H1 (cell line): Measurements from ENCODE around the gene VPS9D1. TPM values are rescaled to one million over a fixed set of nuclear protein-coding genes. Genes with fewer than 3 reads are reported as not detected.

Experiments
- CTCF ChIA-PET: fragments of 300-600 bp; sonication (Branson Sonifier 250); formaldehyde crosslinking; loops from one replicate; lab custom pipeline; 2021; ENCODE audit not compliant: partially characterized antibody; lab: Charles Lee
- POLR2A ChIA-PET: fragments of 300-600 bp; sonication (Branson Sonifier 250); formaldehyde crosslinking; loops from one replicate; lab custom pipeline; 2021; ENCODE audit warnings: inconsistent platforms; ENCODE audit not compliant: partially characterized antibody; lab: Charles Lee
- DNase-seq, 2 experiments: peaks; one replicate each; pipeline versions ENCODE4 v3.0.0 to v3.0.0-alpha.2; 2010 to 2022; ENCODE audit warnings: low spot score in 2 of 2, low read depth in 1 of 2, mixed read lengths in 1 of 2
- FAIRE-seq: peaks from 2 replicates; lab custom pipeline; 2011; peaks lifted over from hg19 to GRCh38; lab: Jason Lieb, UNC
- H2AFZ ChIP-seq: 2 replicates; pipeline ENCODE4 v1.8.1; 2012; ENCODE audit warnings: low read length, inconsistent platforms
- H2AK5ac ChIP-seq: 2 replicates; pipeline ENCODE4 v1.6.1; 2013; ENCODE audit warnings: low read depth, low read length
- H2BK120ac ChIP-seq: replicated peaks from 2 replicates; pipeline ENCODE3; 2013; ENCODE audit warnings: low read depth, low read length, inconsistent platforms
- H2BK12ac ChIP-seq: 2 replicates; pipeline ENCODE4 v1.6.1; 2013; ENCODE audit warnings: low read depth, low read length
- H2BK15ac ChIP-seq: 2 replicates; pipeline ENCODE4 v1.6.1; 2013; ENCODE audit warnings: low read length
- H2BK20ac ChIP-seq: 2 replicates; pipeline ENCODE4 v1.6.1; 2013; ENCODE audit warnings: low read length
- H2BK5ac ChIP-seq: 2 replicates; pipeline ENCODE4 v1.6.1; 2013; ENCODE audit warnings: low read depth, low read length
- H3K14ac ChIP-seq: 2 replicates; pipeline ENCODE4 v1.6.1; 2013; ENCODE audit warnings: inconsistent platforms; ENCODE audit not compliant: insufficient read length
- H3K18ac ChIP-seq: 2 replicates; pipeline ENCODE4 v1.6.1; 2013; ENCODE audit warnings: low read length; ENCODE audit errors: extremely low read depth
- H3K23ac ChIP-seq: 2 replicates; pipeline ENCODE4 v1.6.1; 2013; ENCODE audit warnings: inconsistent platforms; ENCODE audit not compliant: insufficient read length
- H3K23me2 ChIP-seq: 2 replicates; pipeline ENCODE4 v1.6.1; 2013; ENCODE audit warnings: low read depth, low read length
- H3K27ac ChIP-seq: 2 replicates; pipeline ENCODE4 v1.6.1; 2011; ENCODE audit warnings: low read depth, low read length, inconsistent platforms
- H3K27me3 ChIP-seq, 4 experiments: replicated peaks in 1 of 4; 1 replicate in 1 of 4; 2 replicates in 3 of 4; pipeline versions ENCODE4 v1.6.1 to v1.8.1; 2011 to 2013; ENCODE audit warnings: low read length in 3 of 4, mild to moderate bottlenecking in 3 of 4, inconsistent platforms in 2 of 4, mixed read lengths in 2 of 4, moderate library complexity in 1 of 4; ENCODE audit not compliant: control insufficient read depth in 3 of 4, insufficient read depth in 3 of 4; ENCODE audit errors: extremely low read depth in 1 of 4
- H3K36me3 ChIP-seq, 4 experiments: 2 replicates each; pipeline versions ENCODE4 v1.6.1 to v1.8.1; 2011 to 2013; ENCODE audit warnings: mild to moderate bottlenecking in 4 of 4, low read length in 3 of 4, moderate library complexity in 2 of 4, control low read depth in 1 of 4, inconsistent platforms in 1 of 4; ENCODE audit not compliant: insufficient read depth in 4 of 4, control insufficient read depth in 2 of 4
- H3K4ac ChIP-seq: replicated peaks from 2 replicates; pipeline ENCODE3; 2013; ENCODE audit warnings: low read length, low read depth, mixed read lengths, inconsistent platforms; ENCODE audit not compliant: insufficient read length
- H3K4me1 ChIP-seq, 4 experiments: replicated peaks in 1 of 4; 1 replicate in 1 of 4; 2 replicates in 3 of 4; pipeline versions ENCODE4 v1.6.1 to v1.8.1; 2011 to 2013; ENCODE audit warnings: low read length in 3 of 4, inconsistent platforms in 2 of 4, mixed read lengths in 1 of 4; ENCODE audit not compliant: insufficient read depth in 4 of 4, control insufficient read depth in 3 of 4
- H3K4me2 ChIP-seq, 2 experiments: 2 replicates each; pipeline versions ENCODE4 v1.6.1 to v1.8.1; 2011 to 2013; ENCODE audit warnings: low read depth in 2 of 2, low read length in 2 of 2, control low read depth in 1 of 2, inconsistent platforms in 1 of 2, mild to moderate bottlenecking in 1 of 2; ENCODE audit not compliant: insufficient read depth in 1 of 2
- H3K4me3 ChIP-seq, 4 experiments: fragments of 200-600, 300-600 bp in 1 of 4; sonication (generic), shearing (Covaris generic), sonication (Bioruptor Twin) in 1 of 4; 2 replicates each; pipeline versions ENCODE4 v1.5.1 to v1.8.1; 2011 to 2016; ENCODE audit warnings: low read length in 4 of 4, low read depth in 3 of 4, control low read depth in 2 of 4, inconsistent platforms in 2 of 4, mild to moderate bottlenecking in 2 of 4, mixed read lengths in 1 of 4, moderate library complexity in 1 of 4; ENCODE audit not compliant: insufficient read depth in 2 of 4; ENCODE audit errors: extremely low read depth in 1 of 4
- H3K56ac ChIP-seq: replicated peaks from 2 replicates; pipeline ENCODE3; 2013; ENCODE audit warnings: low read depth, mild to moderate bottlenecking, mixed read lengths, low read length, inconsistent platforms; ENCODE audit not compliant: insufficient read length
- H3K79me1 ChIP-seq: 2 replicates; pipeline ENCODE4 v1.6.1; 2013; ENCODE audit warnings: low read depth, low read length, control low read depth
- H3K79me2 ChIP-seq, 2 experiments: 2 replicates each; pipeline versions ENCODE4 v1.6.1 to v1.8.1; 2012 to 2013; ENCODE audit warnings: low read length in 2 of 2, mild to moderate bottlenecking in 2 of 2, inconsistent platforms in 1 of 2; ENCODE audit not compliant: insufficient read depth in 2 of 2, control insufficient read depth in 1 of 2
- H3K9ac ChIP-seq, 4 experiments: replicated peaks in 1 of 4; 1 replicate in 1 of 4; 2 replicates in 3 of 4; pipeline versions ENCODE4 v1.6.1 to v1.8.1; 2011 to 2013; ENCODE audit warnings: low read depth in 3 of 4, low read length in 3 of 4, control low read depth in 2 of 4, mild to moderate bottlenecking in 2 of 4, moderate library complexity in 2 of 4, inconsistent platforms in 1 of 4; ENCODE audit errors: extremely low read depth in 1 of 4
- H3K9me3 ChIP-seq, 2 experiments: 2 replicates each; pipeline versions ENCODE4 v1.6.1 to v1.8.1; 2012 to 2013; ENCODE audit warnings: mild to moderate bottlenecking in 2 of 2, moderate library complexity in 2 of 2, control low read depth in 1 of 2, inconsistent platforms in 1 of 2, low read depth in 1 of 2, low read length in 1 of 2, mixed read lengths in 1 of 2; ENCODE audit not compliant: insufficient read depth in 2 of 2
- H4K20me1 ChIP-seq, 2 experiments: replicated peaks in 1 of 2; 2 replicates each; pipeline versions ENCODE3 to v1.8.1; 2011 to 2013; ENCODE audit warnings: inconsistent platforms in 2 of 2, low read length in 2 of 2, mild to moderate bottlenecking in 1 of 2; ENCODE audit not compliant: insufficient read depth in 2 of 2, control insufficient read depth in 1 of 2
- H4K5ac ChIP-seq: 2 replicates; pipeline ENCODE4 v1.6.1; 2013; ENCODE audit warnings: low read length, low read depth, mixed read lengths, inconsistent platforms; ENCODE audit not compliant: insufficient read length
- H4K8ac ChIP-seq: 2 replicates; pipeline ENCODE4 v1.8.0; 2013; ENCODE audit warnings: mild to moderate bottlenecking, moderate library complexity, low read length, inconsistent platforms; ENCODE audit not compliant: insufficient read depth; ENCODE audit errors: extremely low read depth
- H4K91ac ChIP-seq: replicated peaks from 2 replicates; pipeline ENCODE3; 2013; ENCODE audit warnings: low read length, mixed read lengths, inconsistent platforms; ENCODE audit not compliant: insufficient read length
- CBX5 ChIP-seq: fragments of 300-800, 300-1000 bp; sonication (generic); IDR thresholded peaks from 2 replicates; pipeline ENCODE4 v1.7.1; 2016; ENCODE audit warnings: antibody characterized with exemption, low read length, low read depth
- CEBPB ChIP-seq: IDR thresholded peaks from 2 replicates; pipeline ENCODE4 v1.6.1; 2012; ENCODE audit warnings: low read depth, low read length
- E2F6 ChIP-seq: IDR thresholded peaks from 2 replicates; pipeline ENCODE4 v1.6.1; 2012; ENCODE audit warnings: inconsistent platforms
- FOSL1 ChIP-seq: IDR thresholded peaks from 2 replicates; pipeline ENCODE4 v1.6.1; 2011; ENCODE audit warnings: mild to moderate bottlenecking, low read depth, low read length, moderate library complexity; ENCODE audit not compliant: insufficient read depth
- KDM4A ChIP-seq: IDR thresholded peaks from one replicate; pipeline ENCODE4 v1.7.1; 2012; ENCODE audit warnings: low read depth, mild to moderate bottlenecking, moderate library complexity, low read length, inconsistent platforms; ENCODE audit not compliant: severe bottlenecking
- MAX ChIP-seq: IDR thresholded peaks from 2 replicates; pipeline ENCODE4 v1.6.1; 2012; ENCODE audit warnings: inconsistent platforms
- RAD21 ChIP-seq, 2 experiments: IDR thresholded peaks in 1 of 2; conservative IDR thresholded peaks in 1 of 2; 2 replicates each; pipeline ENCODE4 v1.6.1; 2011; ENCODE audit warnings: low read depth in 2 of 2, low read length in 2 of 2, improper control_type of control experiment in 1 of 2, inconsistent platforms in 1 of 2, mild to moderate bottlenecking in 1 of 2, moderate library complexity in 1 of 2
- RNF2 ChIP-seq: fragments of 200-900, 300-1000 bp; sonication (generic); IDR thresholded peaks from 2 replicates; pipeline ENCODE4 v1.7.1; 2016; ENCODE audit warnings: borderline replicate concordance, low read depth, mild to moderate bottlenecking, antibody characterized with exemption, low read length; ENCODE audit not compliant: poor library complexity, severe bottlenecking; ENCODE audit errors: missing control alignments
- SIX5 ChIP-seq: IDR thresholded peaks from 2 replicates; pipeline ENCODE4 v1.6.1; 2011; ENCODE audit warnings: mild to moderate bottlenecking, low read depth, low read length
- SP2 ChIP-seq: IDR thresholded peaks from 2 replicates; pipeline ENCODE4 v1.6.1; 2012; ENCODE audit warnings: mild to moderate bottlenecking, low read length, inconsistent platforms
- TBP ChIP-seq: IDR thresholded peaks from 2 replicates; pipeline ENCODE4 v1.6.1; 2011; ENCODE audit warnings: low read depth, low read length, improper control_type of control experiment
- YY1 ChIP-seq: IDR thresholded peaks from 2 replicates; pipeline ENCODE4 v1.6.1; 2011; ENCODE audit warnings: low read depth, mild to moderate bottlenecking, low read length
- WGBS, 2 experiments: shearing (Covaris generic) in 1 of 2; methylation state at CpG; one replicate each; pipeline versions ENCODE4 v1.1.6 to v1.1.7; 2013 to 2015; ENCODE audit warnings: low lambda C conversion rate in 2 of 2, mixed read lengths in 2 of 2, inconsistent platforms in 1 of 2, low coverage in 1 of 2, missing lambda C conversion rate in 1 of 2; ENCODE audit not compliant: insufficient replicate concordance in 2 of 2, insufficient coverage in 1 of 2, insufficient read length in 1 of 2; ENCODE audit errors: extremely low coverage in 1 of 2, missing lambda C conversion rate in 1 of 2; 5-methylcytosine and 5-hydroxymethylcytosine counted together
- polyA plus RNA-seq, 7 experiments: library from polyadenylated mRNA; depleted of rRNA in 3 of 7; stranded (reverse) in 5 of 7; unstranded in 2 of 7; fragments of >200 nt in 5 of 7; fragments of 200-250 nt in 2 of 7; gene quantifications; 1 replicate in 5 of 7; 2 replicates in 1 of 7; 4 replicates in 1 of 7; pipeline versions ENCODE4 v1.2.1 to v1.2.3, GENCODE V29; 2011 to 2013; ENCODE audit warnings: missing spikeins in 2 of 7, mixed read lengths in 2 of 7
- total RNA-seq: library from RNA; stranded (reverse); fragmentation: NEBNext Ultra II Directional; extraction: Animal tissue kit (Norgen Biotek cat#: 25700); gene quantifications from 2 replicates; pipeline ENCODE4 v1.2.1, GENCODE V29; 2021

VPS9D1 gene
- total and polyA plus RNA-seq, 2 of the 8 experiments (the other 6 are each of a cell fraction or from before 2014, with no cell fraction given) = 2.9 to 5.4 TPM

GRCh38 chr16:89661215-89661614, 59.5 kb downstream of the VPS9D1 start:
- CTCF ChIA-PET = interaction anchor here (1.5 kb wide), 1 partner anchor 7 kb away, joined by 3 read pairs; no protein-coding TSS in a partner anchor
- H3K9ac ChIP-seq = no peak overlapping the region
- no peak overlapping the region for H2BK12ac ChIP-seq
- H2BK120ac ChIP-seq = no peak overlapping the region
- no peak overlapping the region for H2BK5ac ChIP-seq
- H4K8ac ChIP-seq = no peak overlapping the region
- no peak overlapping the region for H3K14ac ChIP-seq
- no peak overlapping the region for H3K18ac ChIP-seq
- no peak overlapping the region for H3K27ac ChIP-seq
- H3K4me1 ChIP-seq = peaks cover 0 to 8% (median 3%) of the 10 kb centered on the region in 4 experiments; a peak in 3 of 7 replicates
- no peak overlapping the region for H4K91ac ChIP-seq
- H2BK20ac ChIP-seq = no peak overlapping the region
- POLR2A ChIA-PET = no interaction called here
- peaks cover 0 to 22% (median 12%) of the 10 kb centered on the region in 4 experiments; a peak in 6 of 8 replicates for H3K36me3 ChIP-seq
- H3K79me1 ChIP-seq = peaks cover 4% of the 10 kb centered on the region; the same call in 1 of the 2 replicates
- no peak for FAIRE-seq
- H3K9me3 ChIP-seq = peaks cover 2 to 3% of the 10 kb centered on the region in 2 experiments; a peak in 3 of 4 replicates
- H3K27me3 ChIP-seq = no peaks in the 10 kb centered on the region
- no peak overlapping the region for H3K23ac ChIP-seq
- no peak overlapping the region for H4K5ac ChIP-seq
- peaks cover 0 to 15% of the 10 kb centered on the region in 2 experiments; a peak in 2 of 4 replicates for H3K79me2 ChIP-seq
- H2AK5ac ChIP-seq = no peak overlapping the region
- peaks cover 3 to 5% of the 10 kb centered on the region in 2 experiments for H4K20me1 ChIP-seq
- no peak for DNase-seq
- no peak overlapping the region for H3K4me3 ChIP-seq
- no peak overlapping the region for H2BK15ac ChIP-seq
- 89% methylated on average over 9 of the region's 9 CpGs; no CpG with 5 or more reads in 1 of the 2 experiments for WGBS, 2 experiments
- H3K4me2 ChIP-seq = no peak overlapping the region
- H2AFZ ChIP-seq = no peak overlapping the region
- no peak overlapping the region for H3K56ac ChIP-seq
- no peak overlapping the region for H3K4ac ChIP-seq
- H3K23me2 ChIP-seq = peaks cover 8% of the 10 kb centered on the region
- no peak for TF ChIP-seq RNF2
- TF ChIP-seq CBX5 = no peak
- TF ChIP-seq MAX = no peak
- TF ChIP-seq RAD21 (IDR thresholded peaks at IDR 0.05 in 1 of 2, conservative IDR thresholded peaks at IDR 0.05 in 1 of 2; ENCODE audit: low read depth in 2 of 2, low read length in 2 of 2) = no peak
- TF ChIP-seq E2F6 = no peak
- no peak for TF ChIP-seq SIX5
- TF ChIP-seq TBP = no peak
- no peak for TF ChIP-seq YY1
- no peak for TF ChIP-seq FOSL1
- no peak for TF ChIP-seq SP2
- no peak for TF ChIP-seq KDM4A
- no peak for TF ChIP-seq CEBPB
